Skeletal muscle tissue (tissue), 4 donors: Measurements from ENCODE around the gene MT1M. TPM values are rescaled to one million over a fixed set of nuclear protein-coding genes. Genes with fewer than 3 reads are reported as not detected.
A peak's percentile ranks its signal among the peaks of the same experiment; 100 is the strongest.

ENCODE experiments used
- H3K27ac ChIP-seq: one replicate; pipeline ENCODE4 v1.7.0; 2013; ENCODE audit warnings: mild to moderate bottlenecking, low read depth, low read length, inconsistent platforms
- H3K27me3 ChIP-seq, 3 donors: one replicate each; pipeline ENCODE4 v1.7.0; 2013; ENCODE audit warnings: low read length in 3 of 3; ENCODE audit not compliant: control insufficient read depth in 3 of 3, insufficient read depth in 3 of 3
- H3K36me3 ChIP-seq, 3 donors: one replicate each; pipeline ENCODE4 v1.7.0; 2013; ENCODE audit warnings: low read length in 3 of 3; ENCODE audit not compliant: control insufficient read depth in 3 of 3, insufficient read depth in 3 of 3
- H3K4me1 ChIP-seq, 3 donors: one replicate each; pipeline ENCODE4 v1.7.0; 2013; ENCODE audit warnings: low read length in 3 of 3, mild to moderate bottlenecking in 3 of 3; ENCODE audit not compliant: control insufficient read depth in 3 of 3, insufficient read depth in 3 of 3
- H3K4me3 ChIP-seq, 3 donors: one replicate each; pipeline ENCODE4 v1.7.0; 2013; ENCODE audit warnings: low read length in 3 of 3
- H3K9ac ChIP-seq, 3 donors: one replicate each; pipeline ENCODE4 v1.7.0; 2013; ENCODE audit warnings: low read length in 3 of 3, mild to moderate bottlenecking in 3 of 3, moderate library complexity in 2 of 3, low read depth in 1 of 3
- H3K9me3 ChIP-seq, 3 donors: one replicate each; pipeline ENCODE4 v1.7.0; 2013; ENCODE audit warnings: low read length in 3 of 3; ENCODE audit not compliant: control insufficient read depth in 3 of 3
- total RNA-seq: library from RNA; depleted of rRNA; stranded (reverse); fragments of >200 nt; gene quantifications from one replicate; pipeline ENCODE4 v1.2.3, GENCODE V29; 2014
- donor health status: Osteomylitis.

The MT1M gene
- total RNA-seq, 1 donor from 2014 or later = 2.1 TPM

DNA sequence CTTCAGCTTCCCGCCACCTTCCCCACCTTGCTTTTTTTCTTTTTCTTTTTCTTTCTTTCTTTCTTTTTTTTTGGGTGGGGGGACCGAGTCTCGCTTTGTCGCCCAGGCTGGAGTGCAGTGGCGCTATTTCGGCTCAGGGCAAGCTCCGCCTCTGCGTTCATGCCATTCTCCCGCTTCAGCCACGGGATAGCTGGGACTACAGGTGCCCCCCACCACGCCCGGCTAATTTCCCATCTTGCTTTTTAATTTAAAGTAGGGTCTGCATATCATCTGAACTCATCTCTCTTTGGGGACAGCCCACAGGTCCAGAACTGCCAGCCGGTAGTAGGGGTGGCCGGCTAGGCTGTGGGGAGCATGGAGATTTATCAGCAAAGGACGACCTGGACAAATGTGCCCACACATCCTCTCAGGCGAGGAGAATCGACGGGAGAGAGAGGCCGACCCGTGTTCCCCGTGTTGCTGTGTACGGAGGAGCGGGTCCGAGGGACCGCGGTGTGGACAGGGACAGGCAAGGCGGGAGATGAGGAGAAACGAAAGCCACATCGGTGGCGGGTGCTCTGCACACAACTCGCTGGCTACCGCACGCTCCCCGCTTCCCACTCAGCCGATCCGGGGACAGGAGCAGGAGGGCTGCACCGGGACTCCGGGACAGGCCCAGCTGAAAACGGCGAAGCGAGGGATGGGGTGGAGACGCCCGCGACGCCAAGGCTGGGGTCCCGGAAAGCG, 2.4 kb downstream of the MT1M start:
- Histone ChIP-seq H3K9me3 (no peaks in the 10 kb centered on the region), H3K9ac (no peak overlapping the region), H3K27me3 (peaks cover 18 to 38% (median 25%) of the 10 kb centered on the region in 3 donors), H3K36me3 (no peaks in the 10 kb centered on the region), H3K4me3 (no peak overlapping the region), H3K27ac (no peak overlapping the region), H3K4me1 (peaks cover 19 to 27% (median 26%) of the 10 kb centered on the region in 3 donors)

DNA sequence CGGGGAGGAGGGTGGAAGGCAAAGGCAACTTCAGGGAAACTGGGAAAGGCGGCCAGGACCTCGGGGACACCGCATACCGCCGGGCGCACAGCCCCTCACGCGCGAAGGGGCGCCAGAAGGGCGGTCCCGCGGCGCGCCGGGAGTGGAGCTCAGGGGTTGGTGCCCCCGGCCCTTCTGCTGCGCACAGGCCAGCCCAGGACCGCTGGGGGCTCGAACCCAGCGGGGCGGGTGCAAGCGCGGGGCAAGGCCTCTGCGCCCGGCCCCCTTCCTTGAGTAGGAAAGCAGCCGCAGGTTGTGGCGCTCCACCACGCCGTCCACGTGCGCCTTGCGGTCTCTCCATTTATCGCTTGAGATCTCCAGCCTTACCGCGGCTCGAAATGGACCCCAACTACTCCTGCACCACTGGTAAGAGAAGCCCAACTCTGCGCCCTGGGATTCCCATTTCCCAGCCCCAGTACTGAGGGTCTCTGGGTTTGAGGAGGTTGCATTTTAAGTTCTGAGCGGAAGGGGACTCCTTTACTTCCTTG, 3.0 kb downstream of the MT1M start:
- H3K27me3 ChIP-seq = peaks cover 18 to 41% (median 25%) of the 10 kb centered on the region in 3 donors
- H3K4me1 ChIP-seq = peaks cover 19 to 27% (median 21%) of the 10 kb centered on the region in 3 donors
- H3K36me3 ChIP-seq = no peaks in the 10 kb centered on the region
- H3K9me3 ChIP-seq = no peaks in the 10 kb centered on the region
- H3K4me3 ChIP-seq = no peak overlapping the region
- H3K27ac ChIP-seq = no peak overlapping the region
- H3K9ac ChIP-seq = no peak overlapping the region

- H3K4me3 ChIP-seq = no peak overlapping the region
- peaks cover 15 to 26% (median 21%) of the 10 kb centered on the region in 3 donors for H3K4me1 ChIP-seq
- peaks cover 18 to 42% (median 25%) of the 10 kb centered on the region in 3 donors for H3K27me3 ChIP-seq
- H3K36me3 ChIP-seq = no peaks in the 10 kb centered on the region
- H3K9ac ChIP-seq = no peak overlapping the region
- no peak overlapping the region for H3K27ac ChIP-seq
- no peaks in the 10 kb centered on the region for H3K9me3 ChIP-seq
Observed at GRCh38 chr16:56636616-56637413, 4.4 kb downstream of the MT1M start.

- peaks cover 16 to 18% (median 17%) of the 10 kb centered on the region in 3 donors for H3K4me1 ChIP-seq
- H3K9me3 ChIP-seq = no peaks in the 10 kb centered on the region
- peak within 1 kb of the TSS; percentile 66 to 77 (median 68) for H3K4me3 ChIP-seq
- H3K36me3 ChIP-seq = no peaks in the 10 kb centered on the region
- peaks cover 18 to 38% (median 28%) of the 10 kb centered on the region in 3 donors for H3K27me3 ChIP-seq
- H3K9ac ChIP-seq = peak within 1 kb of the TSS; percentile 64 to 81 (median 68)
- peak within 1 kb of the TSS; percentile 66 for H3K27ac ChIP-seq
Observed at GRCh38 chr16:56637814-56638750, 5.6 kb downstream of the MT1M start, which contains the start of gene MT1A. MT1A (plus strand) TSS chr16:56638666; CDS start chr16:56638739, 73 bp downstream.

GRCh38 chr16:56639045-56639444, 6.6 kb downstream of the MT1M start:
- Histone ChIP-seq H3K27ac (no peak overlapping the region), H3K9me3 (no peaks in the 10 kb centered on the region), H3K27me3 (peaks cover 18 to 44% (median 33%) of the 10 kb centered on the region in 3 donors), H3K36me3 (no peaks in the 10 kb centered on the region), H3K4me3 (peak overlapping the region in 2 of 3 donors; percentile 54 to 66), H3K4me1 (peaks cover 23 to 24% (median 24%) of the 10 kb centered on the region in 3 donors), H3K9ac (no peak overlapping the region)

DNA sequence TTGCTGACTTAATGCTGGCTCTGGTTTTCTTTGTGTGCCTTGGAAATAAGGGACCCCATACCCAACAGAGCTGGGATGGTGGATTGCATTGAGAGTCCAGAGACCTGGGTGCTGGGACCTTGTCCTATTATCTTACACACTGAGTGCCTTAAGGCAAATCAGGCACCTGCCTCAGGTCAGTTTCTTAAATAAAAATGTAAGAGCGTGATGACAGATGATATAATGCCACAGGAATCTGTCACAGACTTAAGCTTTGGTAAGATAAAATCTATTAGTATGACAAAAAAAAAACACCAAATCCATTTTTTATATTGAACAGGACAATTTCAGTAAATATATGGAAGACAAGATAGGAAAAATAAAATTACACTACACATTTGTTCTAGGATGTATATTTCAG, 7.6 kb downstream of the MT1M start:
- H3K9me3 ChIP-seq = no peaks in the 10 kb centered on the region
- H3K4me1 ChIP-seq = peaks cover 23 to 25% (median 24%) of the 10 kb centered on the region in 3 donors
- peaks cover 16 to 49% (median 38%) of the 10 kb centered on the region in 3 donors for H3K27me3 ChIP-seq
- H3K27ac ChIP-seq = no peak overlapping the region
- no peak overlapping the region for H3K9ac ChIP-seq
- no peaks in the 10 kb centered on the region for H3K36me3 ChIP-seq
- H3K4me3 ChIP-seq = no peak overlapping the region

GRCh38 chr16:56641166-56641565, 8.7 kb downstream of the MT1M start:
- H3K36me3 ChIP-seq = no peaks in the 10 kb centered on the region
- peaks cover 23 to 25% (median 23%) of the 10 kb centered on the region in 3 donors for H3K4me1 ChIP-seq
- H3K27me3 ChIP-seq = peaks cover 13 to 43% (median 41%) of the 10 kb centered on the region in 3 donors
- no peaks in the 10 kb centered on the region for H3K9me3 ChIP-seq
- H3K27ac ChIP-seq = no peak overlapping the region
- no peak overlapping the region for H3K9ac ChIP-seq
- no peak overlapping the region for H3K4me3 ChIP-seq

GRCh38 chr16:56643080-56643778, 10.8 kb downstream of the MT1M start:
- peak overlapping the region; percentile 32 for H3K27ac ChIP-seq

More at GRCh38 chr16:56643080-56643778, 10.8 kb downstream of the MT1M start:
- Histone ChIP-seq H3K27me3 (peaks cover 11 to 42% (median 35%) of the 10 kb centered on the region in 3 donors), H3K4me3 (peak overlapping the region; percentile 29 to 64 (median 33)), H3K36me3 (no peaks in the 10 kb centered on the region), H3K4me1 (peaks cover 16 to 21% (median 18%) of the 10 kb centered on the region in 3 donors), H3K9me3 (no peaks in the 10 kb centered on the region), H3K9ac (peak overlapping the region in 1 of 3 donors; percentile 66)
